BE2C (cell line): ENCODE measurements around the gene MON1A.

Experiments
- DNase-seq: peaks from one replicate; pipeline ENCODE4 v3.0.0-alpha.2; 2020
- H3K27me3 ChIP-seq: fragments of 250-450 bp; sonication (Bioruptor Pico); 2 replicates; pipeline ENCODE4 v1.5.1; 2020; ENCODE audit warnings: mild to moderate bottlenecking
- H3K36me3 ChIP-seq: fragments of 250-450 bp; sonication (Bioruptor Pico); 2 replicates; pipeline ENCODE4 v1.5.1; 2020; ENCODE audit warnings: mild to moderate bottlenecking
- H3K4me1 ChIP-seq: fragments of 250-450 bp; sonication (Bioruptor Pico); 2 replicates; pipeline ENCODE4 v1.5.1; 2020
- H3K4me3 ChIP-seq: 2 replicates; pipeline ENCODE4 v1.5.1; 2011; ENCODE audit warnings: low read depth, low read length
- H3K9me3 ChIP-seq: fragments of 250-450 bp; sonication (Bioruptor Pico); 2 replicates; pipeline ENCODE4 v1.5.1; 2020
- TF ChIP-seq, protein P1 (sequence below): IDR thresholded peaks from 2 replicates; pipeline ENCODE4 v1.5.1; 2012; ENCODE audit warnings: mild to moderate bottlenecking, low read depth, low read length

The MON1A gene

DNA sequence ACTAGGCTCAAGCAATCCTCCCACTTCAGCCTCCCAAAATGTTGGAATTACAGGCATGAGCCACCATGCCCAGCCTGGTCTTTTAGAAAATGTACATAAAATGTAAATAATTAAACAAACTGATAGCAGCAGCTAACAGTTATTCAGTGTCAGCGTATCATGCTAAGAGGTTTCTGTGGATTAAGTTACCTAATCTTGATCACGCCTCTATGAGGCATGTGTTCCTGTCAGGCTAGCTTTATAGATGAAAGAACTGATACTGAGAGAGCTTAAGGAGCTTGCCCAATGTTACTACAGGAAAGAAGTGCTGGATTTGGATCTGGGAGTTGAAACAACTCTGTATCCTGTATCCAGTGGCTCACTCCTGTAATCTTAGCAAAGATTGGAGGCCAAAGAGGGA lies 14.7 kb downstream of the MON1A start:
- Histone ChIP-seq H3K27me3 (no peaks in the 10 kb centered on the region), H3K4me1 (peaks cover 6% of the 10 kb centered on the region; the same call in 1 of the 2 replicates), H3K36me3 (no peaks in the 10 kb centered on the region; the same call in 1 of the 2 replicates), H3K4me3 (no peak overlapping the region), H3K9me3 (no peaks in the 10 kb centered on the region)
- no peak for DNase-seq
- TF ChIP-seq, protein P1, sequence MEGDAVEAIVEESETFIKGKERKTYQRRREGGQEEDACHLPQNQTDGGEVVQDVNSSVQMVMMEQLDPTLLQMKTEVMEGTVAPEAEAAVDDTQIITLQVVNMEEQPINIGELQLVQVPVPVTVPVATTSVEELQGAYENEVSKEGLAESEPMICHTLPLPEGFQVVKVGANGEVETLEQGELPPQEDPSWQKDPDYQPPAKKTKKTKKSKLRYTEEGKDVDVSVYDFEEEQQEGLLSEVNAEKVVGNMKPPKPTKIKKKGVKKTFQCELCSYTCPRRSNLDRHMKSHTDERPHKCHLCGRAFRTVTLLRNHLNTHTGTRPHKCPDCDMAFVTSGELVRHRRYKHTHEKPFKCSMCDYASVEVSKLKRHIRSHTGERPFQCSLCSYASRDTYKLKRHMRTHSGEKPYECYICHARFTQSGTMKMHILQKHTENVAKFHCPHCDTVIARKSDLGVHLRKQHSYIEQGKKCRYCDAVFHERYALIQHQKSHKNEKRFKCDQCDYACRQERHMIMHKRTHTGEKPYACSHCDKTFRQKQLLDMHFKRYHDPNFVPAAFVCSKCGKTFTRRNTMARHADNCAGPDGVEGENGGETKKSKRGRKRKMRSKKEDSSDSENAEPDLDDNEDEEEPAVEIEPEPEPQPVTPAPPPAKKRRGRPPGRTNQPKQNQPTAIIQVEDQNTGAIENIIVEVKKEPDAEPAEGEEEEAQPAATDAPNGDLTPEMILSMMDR: no peak

DNA sequence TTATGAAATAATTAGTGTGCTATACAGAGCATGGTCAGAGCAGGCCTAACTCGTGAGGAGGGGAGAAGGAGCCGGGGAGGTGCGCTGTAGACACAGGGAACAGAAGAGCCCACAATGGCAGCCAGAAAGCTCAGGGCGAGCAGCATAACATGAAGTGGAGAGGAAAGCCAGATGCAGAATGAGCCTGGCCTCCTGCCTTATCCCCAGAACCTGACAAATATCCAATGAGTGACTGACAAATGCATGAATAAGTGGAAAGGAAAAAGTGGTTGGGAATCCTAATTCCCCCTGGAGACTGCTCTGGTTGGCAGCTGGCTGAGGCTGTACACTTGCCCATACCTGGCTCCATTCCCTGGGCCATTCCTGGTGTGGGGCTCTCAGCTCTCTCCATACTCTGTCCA lies 16.7 kb downstream of the MON1A start:
- Histone ChIP-seq H3K4me1 (peaks cover 6% of the 10 kb centered on the region; the same call in 1 of the 2 replicates), H3K27me3 (no peaks in the 10 kb centered on the region), H3K4me3 (no peak overlapping the region), H3K36me3 (no peaks in the 10 kb centered on the region; the same call in 1 of the 2 replicates), H3K9me3 (no peaks in the 10 kb centered on the region)
- TF ChIP-seq, protein P1: no peak
- DNase-seq: peak; percentile 80

DNA sequence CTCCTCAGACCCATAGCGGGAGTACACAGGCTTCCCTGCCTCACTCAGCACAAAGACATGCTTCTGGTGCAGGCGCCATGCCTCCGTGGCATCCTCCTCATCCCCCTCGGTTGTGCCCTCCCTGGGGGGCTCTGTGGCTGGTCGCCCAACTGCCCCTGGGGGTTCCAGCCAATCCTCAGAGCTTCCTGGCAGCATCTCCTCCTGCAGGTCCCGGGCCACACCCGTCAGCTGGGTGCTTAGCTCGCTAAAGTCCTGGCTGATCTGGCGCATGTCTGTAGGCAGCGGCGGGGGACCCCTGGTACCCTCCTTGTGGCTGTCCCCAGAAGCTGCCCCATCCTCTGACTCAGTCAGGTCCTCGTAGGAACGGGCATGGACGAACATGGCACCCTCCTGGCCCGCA lies 18.0 kb downstream of the MON1A start:
- no peaks in the 10 kb centered on the region for H3K36me3 ChIP-seq
- TF ChIP-seq, protein P1: no peak
- no peak for DNase-seq
- H3K27me3 ChIP-seq: no peaks in the 10 kb centered on the region
- no peaks in the 10 kb centered on the region for H3K9me3 ChIP-seq
- no peak overlapping the region for H3K4me3 ChIP-seq
- H3K4me1 ChIP-seq: peaks cover 6% of the 10 kb centered on the region; the same call in 1 of the 2 replicates

DNA sequence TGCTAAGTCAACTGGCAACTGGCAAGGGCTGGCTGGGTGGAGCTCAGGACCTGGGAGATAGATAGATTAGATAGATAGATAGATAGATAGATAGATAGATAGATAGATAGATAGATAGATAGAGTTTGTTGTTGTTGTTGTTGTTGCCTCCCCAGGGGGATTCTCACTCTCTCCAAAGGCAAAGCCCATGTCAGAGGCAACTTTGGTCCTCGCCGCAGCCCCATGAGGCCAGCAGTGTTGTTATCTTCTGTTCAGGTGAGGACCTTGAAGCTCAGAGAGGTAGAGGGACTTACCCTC lies 18.5 kb downstream of the MON1A start:
- no peaks in the 10 kb centered on the region for H3K27me3 ChIP-seq
- H3K4me3 ChIP-seq: no peak overlapping the region
- H3K4me1 ChIP-seq: peaks cover 6% of the 10 kb centered on the region; the same call in 1 of the 2 replicates
- H3K36me3 ChIP-seq: no peaks in the 10 kb centered on the region
- DNase-seq: no peak
- no peaks in the 10 kb centered on the region for H3K9me3 ChIP-seq
- TF ChIP-seq, protein P1: no peak

DNA sequence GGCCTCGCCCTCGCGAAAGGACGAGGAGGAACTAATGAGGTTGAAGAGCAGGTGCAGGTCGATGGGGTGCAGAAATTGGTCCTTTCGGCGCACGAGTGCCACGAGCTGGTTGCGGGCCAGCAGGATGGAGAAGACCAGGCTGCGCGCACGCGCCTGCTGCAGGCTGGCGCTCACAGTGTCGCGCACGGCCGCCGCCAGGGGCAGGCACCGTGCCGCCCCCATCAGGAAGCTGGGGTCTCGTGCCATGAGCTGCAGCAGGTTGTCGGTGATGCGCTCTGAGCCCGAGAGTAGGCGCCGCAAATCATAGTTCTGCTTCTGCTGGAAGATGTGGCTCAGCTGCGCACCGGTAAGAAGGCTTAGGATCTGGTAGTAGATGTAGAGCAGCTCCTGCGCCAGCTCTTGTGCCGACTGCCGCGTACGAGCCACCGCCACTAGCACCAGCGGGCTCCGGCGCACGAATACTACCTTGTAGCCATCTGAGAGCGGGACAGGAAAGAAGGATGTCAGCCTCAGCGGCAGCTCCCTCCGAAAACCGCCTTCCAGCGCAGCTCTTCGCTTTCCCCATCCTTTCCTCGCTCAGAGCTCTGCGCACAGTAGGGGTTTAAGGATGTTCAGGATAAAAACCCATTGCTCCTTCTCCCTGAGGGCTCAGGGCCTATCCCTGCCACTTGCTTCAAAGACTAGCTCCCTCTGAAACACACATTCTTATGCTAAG lies 19.0 kb downstream of the MON1A start:
- TF ChIP-seq, protein P1: no peak
- Histone ChIP-seq H3K4me1 (peaks cover 6% of the 10 kb centered on the region; the same call in 1 of the 2 replicates), H3K4me3 (no peak overlapping the region), H3K9me3 (no peaks in the 10 kb centered on the region), H3K36me3 (no peaks in the 10 kb centered on the region), H3K27me3 (no peaks in the 10 kb centered on the region)
- no peak for DNase-seq

DNA sequence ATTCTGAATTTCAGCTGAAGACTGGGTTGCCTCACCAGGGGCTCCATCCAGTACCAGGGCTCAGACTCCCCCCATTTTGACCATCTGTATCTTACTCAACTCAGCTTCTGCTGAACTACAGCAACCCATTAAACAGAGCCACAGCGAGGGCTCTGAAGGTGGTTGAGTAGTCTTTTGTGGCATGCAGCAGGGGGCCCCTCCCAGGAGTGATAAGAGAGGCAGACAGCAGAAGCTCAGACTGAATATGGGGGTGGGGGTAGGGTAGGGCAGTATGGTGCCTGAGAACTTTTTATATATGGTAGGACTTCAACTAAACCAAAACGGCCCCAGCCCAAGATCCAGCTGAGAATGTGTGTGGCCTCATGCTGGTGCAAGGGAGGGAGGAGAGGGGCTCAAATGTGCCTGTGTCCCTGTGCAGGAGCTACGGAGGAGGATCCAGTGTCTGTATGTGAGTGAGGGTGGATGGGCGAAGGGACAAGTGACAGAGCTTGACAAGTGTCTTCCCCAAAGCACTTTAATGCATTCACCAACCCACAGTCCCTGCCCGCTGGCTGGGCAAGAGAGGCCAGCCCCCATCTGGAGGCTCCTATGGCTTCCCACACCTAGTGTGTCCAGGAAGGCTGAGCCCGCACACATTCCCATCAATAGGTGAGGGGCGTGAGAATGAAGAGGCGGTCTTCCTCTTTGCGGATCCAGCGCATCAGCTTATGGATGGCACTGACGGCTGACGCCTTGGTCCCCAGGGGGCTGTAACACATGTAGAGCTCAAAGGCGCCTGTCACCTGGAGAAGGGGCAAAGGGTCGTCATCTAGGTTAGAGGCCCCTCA lies 21.0 kb downstream of the MON1A start:
- Histone ChIP-seq H3K27me3 (no peaks in the 10 kb centered on the region), H3K9me3 (no peaks in the 10 kb centered on the region), H3K4me3 (no peak overlapping the region), H3K4me1 (peaks cover 6% of the 10 kb centered on the region; the same call in 1 of the 2 replicates), H3K36me3 (no peaks in the 10 kb centered on the region)
- TF ChIP-seq, protein P1: no peak
- DNase-seq: no peak
